ENCODE data around the gene ZNF385C.

ZNF385C gene

GRCh38 chr17:42124256-42124655, 26.0 kb upstream of the ZNF385C start:
- no peak for DNase-seq

DNA sequence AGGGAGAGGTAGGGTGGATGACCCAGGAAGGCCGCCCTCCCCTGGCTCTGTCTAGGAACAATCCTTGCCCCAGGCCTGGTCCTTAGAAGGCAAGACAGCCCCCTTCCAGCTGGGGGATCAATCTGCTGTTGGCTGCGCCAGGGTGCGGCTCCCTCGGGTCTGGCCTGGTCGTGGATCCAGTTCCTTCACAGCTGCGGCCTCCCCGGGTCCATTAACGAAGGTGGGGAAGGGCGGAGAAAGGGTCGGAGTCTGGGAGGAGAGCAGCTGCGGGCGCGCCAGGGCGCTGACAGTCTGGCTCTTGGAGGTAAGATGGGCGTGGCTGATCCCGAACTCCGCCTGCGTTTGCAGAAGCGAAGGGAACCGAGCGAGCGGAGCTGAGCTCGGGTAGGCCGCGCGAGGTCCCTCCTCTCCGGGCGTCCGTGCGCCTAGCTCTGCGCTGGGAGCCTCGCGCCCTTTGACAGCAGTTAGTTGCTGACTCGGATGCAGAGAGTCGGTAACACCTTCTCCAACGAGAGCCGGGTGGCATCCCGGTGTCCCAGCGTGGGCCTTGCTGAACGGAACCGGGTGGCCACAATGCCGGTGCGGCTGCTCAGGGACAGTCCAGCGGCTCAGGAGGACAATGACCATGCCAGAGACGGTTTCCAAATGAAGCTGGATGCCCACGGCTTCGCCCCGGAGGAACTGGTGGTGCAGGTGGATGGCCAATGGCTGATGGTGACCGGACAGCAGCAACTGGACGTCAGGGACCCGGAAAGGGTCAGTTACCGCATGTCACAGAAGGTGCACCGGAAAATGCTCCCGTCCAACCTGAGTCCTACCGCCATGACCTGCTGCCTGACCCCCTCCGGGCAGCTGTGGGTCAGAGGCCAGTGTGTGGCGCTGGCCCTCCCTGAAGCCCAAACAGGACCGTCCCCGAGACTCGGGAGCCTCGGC, 24.4 kb upstream of the ZNF385C start, which contains the start of gene HSPB9:
HSPB9 (plus strand) TSS at position 434 of the 933 bp plus-strand sequence; CDS start at position 481, 47 bp downstream.
- DNase-seq = no peak

DNA sequence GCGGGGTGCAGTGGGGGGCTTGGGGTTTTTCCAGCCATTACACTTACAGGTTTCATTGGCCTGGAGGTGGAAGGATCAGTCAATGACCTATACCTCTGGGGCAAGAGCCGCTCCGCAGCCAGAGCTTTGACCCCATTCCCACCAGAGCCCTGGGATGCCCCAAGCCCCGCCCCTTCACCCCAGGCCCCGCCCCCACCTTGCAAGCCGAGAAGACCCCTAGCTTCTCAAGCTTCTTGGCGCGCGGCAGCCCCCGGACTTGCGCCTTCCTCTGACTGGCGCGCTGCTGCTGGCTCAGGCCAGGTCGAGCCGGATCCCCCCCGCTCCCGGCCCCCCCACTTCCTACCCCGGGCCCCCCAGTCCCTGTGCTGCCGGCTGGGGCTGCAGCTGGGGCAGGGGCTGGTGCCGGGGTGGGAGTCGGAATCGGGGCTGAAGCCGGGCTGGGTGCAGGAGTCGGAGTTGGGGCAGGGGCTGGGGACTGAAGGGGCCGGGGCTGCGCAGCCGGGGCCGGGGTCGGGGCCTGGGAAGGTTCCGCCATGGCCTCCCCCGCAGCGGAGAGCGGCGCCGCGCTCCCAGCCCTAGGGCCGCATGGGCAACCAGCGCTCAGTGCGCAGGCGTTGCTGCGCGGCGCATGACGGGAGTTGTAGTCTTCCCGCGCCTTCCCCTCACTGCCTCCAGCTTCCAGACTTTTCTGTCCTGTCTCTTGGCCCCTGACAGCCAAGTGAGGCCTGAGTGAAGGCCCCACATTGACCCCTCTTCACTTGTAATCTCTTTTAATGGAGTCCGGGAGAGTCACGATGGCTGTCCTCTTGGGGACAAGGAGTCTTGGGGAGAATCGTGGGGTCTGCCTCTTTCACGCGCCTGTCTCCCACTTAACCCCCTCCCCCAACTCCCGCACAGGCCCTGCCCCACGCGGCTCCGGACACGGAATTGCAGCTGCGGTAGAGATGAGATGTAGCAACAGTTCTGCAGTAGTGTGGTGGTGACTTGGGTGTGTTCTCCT, 22.8 kb upstream of the ZNF385C start, which contains the start of gene KAT2A:
KAT2A (minus strand) TSS at position 598 of the 1,000 bp plus-strand sequence; CDS start at position 535, 63 bp downstream.
- DNase-seq = peak; percentile 79

GRCh38 chr17:42120161-42120769, 22.0 kb upstream of the ZNF385C start:
- DNase-seq = no peak

GRCh38 chr17:42119301-42119700, 21.0 kb upstream of the ZNF385C start:
- no peak for DNase-seq

- DNase-seq = peak; percentile 27 to 53
Observed at GRCh38 chr17:42118545-42118944, 20.3 kb upstream of the ZNF385C start.

DNA sequence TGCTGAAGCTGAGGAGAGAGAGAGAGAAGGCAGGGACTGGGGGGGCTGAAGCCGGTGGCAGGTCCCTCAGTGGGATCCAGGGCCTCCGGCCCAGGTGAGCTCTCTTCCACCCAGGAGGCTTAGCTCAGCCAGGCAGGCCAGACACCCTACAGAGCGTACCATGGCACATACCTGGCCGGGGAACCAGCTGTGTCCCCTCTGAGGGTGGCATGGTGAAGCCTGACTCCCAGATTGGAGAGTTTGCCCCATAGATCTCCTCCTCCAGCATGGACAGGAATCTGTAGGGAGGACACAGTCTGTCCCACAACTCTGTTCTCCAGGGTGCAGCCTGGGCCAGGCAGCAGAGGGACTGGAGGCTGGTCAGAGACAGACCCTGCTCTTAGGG, 19.8 kb upstream of the ZNF385C start:
- no peak for DNase-seq

- DNase-seq = no peak
Observed at GRCh38 chr17:42117397-42118125, 19.3 kb upstream of the ZNF385C start.

GRCh38 chr17:42116705-42117396, 18.6 kb upstream of the ZNF385C start:
- peak; percentile 78 to 80 for DNase-seq

- DNase-seq = no peak
Observed at GRCh38 chr17:42114118-42114517, 15.8 kb upstream of the ZNF385C start.

DNA sequence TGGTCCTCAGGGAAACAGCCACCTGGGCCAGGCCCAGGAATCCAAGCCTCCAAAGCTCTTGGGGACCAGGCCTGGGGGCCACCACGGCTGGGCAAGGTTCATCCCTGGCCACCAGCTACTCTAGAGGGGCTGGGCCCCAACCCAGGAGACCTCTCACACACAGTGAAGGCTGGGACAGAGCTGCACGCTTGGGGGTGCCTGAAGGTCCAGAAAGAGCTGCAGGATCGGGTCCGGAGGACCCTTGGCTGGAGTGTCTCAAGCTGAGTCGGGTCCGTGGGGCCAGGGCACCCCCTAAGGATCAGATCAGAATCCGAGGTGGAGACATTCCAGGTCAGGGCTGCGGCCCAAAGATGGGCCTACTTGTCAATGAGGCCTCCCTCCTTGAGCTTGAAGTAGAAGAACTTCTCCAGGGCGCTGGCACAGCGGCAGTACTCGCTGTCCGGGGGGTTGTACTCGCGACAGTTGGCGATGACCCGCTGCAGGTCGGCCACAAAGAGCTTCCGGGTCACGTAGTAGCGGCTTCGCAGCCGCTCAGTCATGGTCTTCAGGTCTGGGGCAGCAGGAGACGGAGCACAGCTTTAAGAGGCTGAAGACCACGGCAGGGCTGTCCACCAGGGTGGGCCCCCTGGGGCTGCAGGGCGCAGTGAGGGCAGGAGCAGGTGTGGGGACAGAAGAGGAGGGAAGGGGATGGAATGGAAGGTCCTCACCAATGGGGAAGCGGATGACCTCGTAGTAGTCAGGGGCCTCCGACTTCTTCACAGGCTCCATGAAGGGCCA, 15.2 kb upstream of the ZNF385C start:
- DNase-seq = no peak

DNA sequence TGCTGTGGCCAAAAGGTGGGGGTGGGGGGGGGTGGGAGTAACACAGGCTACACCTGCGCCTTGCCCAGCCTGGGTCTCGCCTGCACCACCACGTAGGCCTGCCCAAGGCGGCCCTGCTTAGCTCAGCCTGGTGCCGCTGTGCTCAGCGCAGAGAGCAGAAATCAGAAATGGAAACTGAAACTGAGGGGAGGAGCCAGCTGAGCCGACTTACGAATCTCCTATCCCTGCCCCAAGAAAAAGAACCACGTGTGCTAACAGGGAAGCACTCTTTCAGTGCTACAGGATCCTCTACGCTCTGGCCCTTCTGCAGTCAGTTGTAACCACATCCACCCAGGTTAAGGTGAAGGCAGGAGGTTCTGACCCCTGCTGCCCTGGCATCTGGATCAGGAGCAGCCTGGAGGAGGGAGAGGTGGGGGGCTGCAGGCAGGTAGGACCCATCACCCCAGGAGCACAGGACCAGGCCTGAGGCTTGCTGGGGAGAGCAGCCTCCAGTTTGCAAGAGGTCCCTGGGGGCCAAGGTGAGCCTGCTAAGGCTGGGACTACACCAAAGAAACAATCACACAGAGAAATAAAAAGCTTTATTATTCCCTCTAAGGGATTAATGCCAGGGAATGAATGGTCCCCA, 14.4 kb upstream of the ZNF385C start, which contains the start of gene DHX58:
DHX58 (minus strand) TSS at position 163 of the 625 bp plus-strand sequence. CDS start 822 bp downstream, outside the sequence.
- peak; percentile 96 to 98 for DNase-seq

GRCh38 chr17:42111871-42112551, 13.7 kb upstream of the ZNF385C start:
- peak; percentile 24 to 39 for DNase-seq

GRCh38 chr17:42111265-42111636, 13.0 kb upstream of the ZNF385C start:
- no peak for DNase-seq

DNA sequence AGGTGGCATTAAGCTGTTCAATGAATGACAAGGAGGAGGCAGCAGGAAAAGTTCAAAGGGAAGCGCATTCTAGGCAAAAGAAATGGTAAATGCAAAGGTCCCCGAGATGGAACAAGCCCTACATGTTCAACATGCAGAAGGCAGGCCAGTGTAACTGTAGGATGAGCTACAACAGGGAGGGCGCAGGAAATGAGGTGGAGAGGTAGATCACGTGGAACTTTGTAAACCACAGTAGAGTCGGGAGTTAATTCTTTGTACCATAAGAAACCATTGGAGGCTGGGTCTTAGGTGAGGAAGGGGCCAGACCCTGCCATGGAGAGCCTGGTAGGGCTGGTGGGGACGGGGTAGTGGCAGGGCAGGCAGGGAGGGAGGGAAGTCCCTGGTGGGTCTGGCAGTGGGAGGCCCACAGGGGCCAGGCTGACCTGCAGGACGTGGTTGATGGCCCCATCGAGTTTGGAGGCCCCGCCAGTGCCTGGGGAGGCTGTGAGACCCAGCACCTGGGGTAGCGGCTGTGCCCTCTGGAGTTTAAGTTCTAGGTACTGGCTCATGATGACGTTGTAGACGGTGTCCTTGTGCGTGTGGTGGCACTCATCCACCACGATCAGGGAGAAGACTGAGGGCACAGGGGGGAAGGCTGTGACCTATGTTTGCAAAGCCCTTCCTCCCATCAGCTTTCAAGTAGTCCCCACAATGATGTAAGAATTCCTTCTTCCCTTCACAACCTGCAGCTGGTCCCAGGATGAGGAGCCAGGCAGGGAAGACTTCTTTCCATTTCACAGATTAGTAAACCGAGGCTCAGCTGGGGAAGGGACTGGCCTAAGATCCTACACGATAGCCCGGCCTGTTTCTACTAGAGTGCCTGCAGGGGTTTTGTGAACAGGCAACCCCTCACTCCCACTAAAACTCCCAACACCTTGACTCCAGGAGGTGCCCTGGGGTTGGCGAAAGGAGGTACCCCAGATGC, 12.3 kb upstream of the ZNF385C start:
- DNase-seq = no peak

GRCh38 chr17:42109086-42109485, 10.8 kb upstream of the ZNF385C start:
- no peak for DNase-seq

- DNase-seq = peak; percentile 35 to 38
Observed at GRCh38 chr17:42107597-42108576, 9.6 kb upstream of the ZNF385C start.
